ENCODE results near the gene POLL.

Gene POLL

GRCh38 chr10:101529725-101530553 is 58.1 kb downstream of the POLL start:
- no peak overlapping the region for H3K9ac ChIP-seq (ENCODE audit: low read depth, low read length, poor library complexity, severe bottlenecking)
- no peak overlapping the region for H2AFZ ChIP-seq (ENCODE audit: low read length)
- H3K9me3 ChIP-seq (ENCODE audit: insufficient read depth, low read depth, low read length), result no peaks in the 10 kb centered on the region
- peaks cover 18% of the 10 kb centered on the region; the same call in 1 of the 2 replicates for H3K36me3 ChIP-seq (ENCODE audit: insufficient read depth, low read length)
- H3K27me3 ChIP-seq (ENCODE audit: insufficient read depth, low read length, poor library complexity, severe bottlenecking), result no peaks in the 10 kb centered on the region
- no peaks in the 10 kb centered on the region for H3K79me2 ChIP-seq (ENCODE audit: insufficient read depth, low read length)
- H3K9me2 ChIP-seq (replicated peaks; ENCODE audit: low read depth, low read length), result no peaks in the 10 kb centered on the region
- no peak overlapping the region for H3K4me3 ChIP-seq (ENCODE audit: low read length, poor library complexity, severe bottlenecking)
- H3K4me1 ChIP-seq (ENCODE audit: insufficient read depth, low read length, poor library complexity, severe bottlenecking), result no peaks in the 10 kb centered on the region
- TF ChIP-seq EZH2phosphoT487 (IDR thresholded peaks at IDR 0.05; ENCODE audit: borderline replicate concordance), result no peak
- TF ChIP-seq CTCF (conservative IDR thresholded peaks at IDR 0.05; ENCODE audit: low read length), result no peak
- no peaks in the 10 kb centered on the region for H4K20me1 ChIP-seq (ENCODE audit: insufficient read depth, low read length, poor library complexity, severe bottlenecking)
- H3F3A ChIP-seq (ENCODE audit: low read depth), result no peaks in the 10 kb centered on the region
- H3K4me2 ChIP-seq (ENCODE audit: low read depth, low read length, poor library complexity, severe bottlenecking), result no peak overlapping the region

GRCh38 chr10:101529207-101529606 is 58.9 kb downstream of the POLL start:
- no peak overlapping the region for H3K9ac ChIP-seq (ENCODE audit: low read depth, low read length, poor library complexity, severe bottlenecking)

More at GRCh38 chr10:101529207-101529606, 58.9 kb downstream of the POLL start:
- Histone ChIP-seq H3K9me2 (replicated peaks; ENCODE audit: low read depth, low read length) (no peaks in the 10 kb centered on the region), H4K20me1 (ENCODE audit: insufficient read depth, low read length, poor library complexity, severe bottlenecking) (no peaks in the 10 kb centered on the region), H3K4me2 (ENCODE audit: low read depth, low read length, poor library complexity, severe bottlenecking) (no peak overlapping the region), H3K79me2 (ENCODE audit: insufficient read depth, low read length) (no peaks in the 10 kb centered on the region), H3K27me3 (ENCODE audit: insufficient read depth, low read length, poor library complexity, severe bottlenecking) (no peaks in the 10 kb centered on the region), H3K4me1 (ENCODE audit: insufficient read depth, low read length, poor library complexity, severe bottlenecking) (no peaks in the 10 kb centered on the region), H2AFZ (ENCODE audit: low read length) (no peak overlapping the region), H3K36me3 (ENCODE audit: insufficient read depth, low read length) (peaks cover 14% of the 10 kb centered on the region; the same call in 1 of the 2 replicates), H3K9me3 (ENCODE audit: insufficient read depth, low read depth, low read length) (no peaks in the 10 kb centered on the region), H3F3A (ENCODE audit: low read depth) (no peaks in the 10 kb centered on the region), H3K4me3 (ENCODE audit: low read length, poor library complexity, severe bottlenecking) (no peak overlapping the region)
- no peak for TF ChIP-seq EZH2phosphoT487 (IDR thresholded peaks at IDR 0.05; ENCODE audit: borderline replicate concordance)
- no peak for TF ChIP-seq CTCF (conservative IDR thresholded peaks at IDR 0.05; ENCODE audit: low read length)
